Measurements from ENCODE around the gene DNAJB13.

DNAJB13 gene

GRCh38 chr11:74002832-74003231, 52.0 kb downstream of the DNAJB13 start:
- Histone ChIP-seq H3K27me3 (ENCODE audit: insufficient read depth, low read depth) (no peaks in the 10 kb centered on the region), H3K79me2 (ENCODE audit: insufficient read depth, low read depth) (no peaks in the 10 kb centered on the region), H2AFZ (ENCODE audit: low read depth) (no peak overlapping the region), H3K4me2 (no peak overlapping the region), H3K36me3 (ENCODE audit: insufficient read depth) (no peaks in the 10 kb centered on the region), H4K20me1 (ENCODE audit: insufficient read depth) (no peaks in the 10 kb centered on the region), H3K9ac (no peak overlapping the region), H3K4me1 (ENCODE audit: low read depth, poor library complexity, severe bottlenecking) (no peaks in the 10 kb centered on the region), H3K4me3 (IDR thresholded peaks at IDR 0.05; ENCODE audit: insufficient read depth, low read depth, low read length) (no peak overlapping the region), H3K27ac (no peak overlapping the region)
- no peak for TF ChIP-seq CTCF (conservative IDR thresholded peaks at IDR 0.05; ENCODE audit: low read depth, low read length)

GRCh38 chr11:74004046-74004695, 53.3 kb downstream of the DNAJB13 start:
- H3K36me3 ChIP-seq (ENCODE audit: insufficient read depth) = no peaks in the 10 kb centered on the region
- no peaks in the 10 kb centered on the region for H3K27me3 ChIP-seq (ENCODE audit: insufficient read depth, low read depth)
- H3K79me2 ChIP-seq (ENCODE audit: insufficient read depth, low read depth) = no peaks in the 10 kb centered on the region
- H3K27ac ChIP-seq = no peak overlapping the region
- H3K4me1 ChIP-seq (ENCODE audit: low read depth, poor library complexity, severe bottlenecking) = no peaks in the 10 kb centered on the region
- H3K9ac ChIP-seq = no peak overlapping the region
- TF ChIP-seq CTCF (conservative IDR thresholded peaks at IDR 0.05; ENCODE audit: low read depth, low read length) = no peak
- no peak overlapping the region for H2AFZ ChIP-seq (ENCODE audit: low read depth)
- H3K4me3 ChIP-seq (IDR thresholded peaks at IDR 0.05; ENCODE audit: insufficient read depth, low read depth, low read length) = no peak overlapping the region
- H4K20me1 ChIP-seq (ENCODE audit: insufficient read depth) = no peaks in the 10 kb centered on the region
- no peak overlapping the region for H3K4me2 ChIP-seq

- no peak overlapping the region for H3K4me2 ChIP-seq
- no peaks in the 10 kb centered on the region for H3K36me3 ChIP-seq (ENCODE audit: insufficient read depth)
- no peak overlapping the region for H3K27ac ChIP-seq
- no peak overlapping the region for H3K4me3 ChIP-seq (IDR thresholded peaks at IDR 0.05; ENCODE audit: insufficient read depth, low read depth, low read length)
- no peaks in the 10 kb centered on the region for H3K79me2 ChIP-seq (ENCODE audit: insufficient read depth, low read depth)
- no peak overlapping the region for H3K9ac ChIP-seq
- H4K20me1 ChIP-seq (ENCODE audit: insufficient read depth) = no peaks in the 10 kb centered on the region
- H3K4me1 ChIP-seq (ENCODE audit: low read depth, poor library complexity, severe bottlenecking) = no peaks in the 10 kb centered on the region
- H3K27me3 ChIP-seq (ENCODE audit: insufficient read depth, low read depth) = no peaks in the 10 kb centered on the region
- no peak for TF ChIP-seq CTCF (conservative IDR thresholded peaks at IDR 0.05; ENCODE audit: low read depth, low read length)
- no peak overlapping the region for H2AFZ ChIP-seq (ENCODE audit: low read depth)
Measured at GRCh38 chr11:74004759-74005615, 54.2 kb downstream of the DNAJB13 start.

GRCh38 chr11:74005721-74006517, 55.1 kb downstream of the DNAJB13 start:
- H3K9ac ChIP-seq = no peak overlapping the region
- H2AFZ ChIP-seq (ENCODE audit: low read depth) = no peak overlapping the region

More at GRCh38 chr11:74005721-74006517, 55.1 kb downstream of the DNAJB13 start:
- no peaks in the 10 kb centered on the region for H3K4me1 ChIP-seq (ENCODE audit: low read depth, poor library complexity, severe bottlenecking)
- no peak overlapping the region for H3K4me3 ChIP-seq (IDR thresholded peaks at IDR 0.05; ENCODE audit: insufficient read depth, low read depth, low read length)
- H3K27ac ChIP-seq = no peak overlapping the region
- H3K79me2 ChIP-seq (ENCODE audit: insufficient read depth, low read depth) = no peaks in the 10 kb centered on the region
- H3K36me3 ChIP-seq (ENCODE audit: insufficient read depth) = no peaks in the 10 kb centered on the region
- no peak overlapping the region for H3K4me2 ChIP-seq
- TF ChIP-seq CTCF (conservative IDR thresholded peaks at IDR 0.05; ENCODE audit: low read depth, low read length) = no peak
- H3K27me3 ChIP-seq (ENCODE audit: insufficient read depth, low read depth) = no peaks in the 10 kb centered on the region
- no peaks in the 10 kb centered on the region for H4K20me1 ChIP-seq (ENCODE audit: insufficient read depth)

All from KMS-11 (cell line).